GM15510 (cell line): ENCODE measurements around the gene PLCH2.

Experiments used
- POLR2A ChIP-seq: IDR thresholded peaks from 3 replicates; pipeline ENCODE4 v1.6.1; 2011; ENCODE audit warnings: borderline replicate concordance; ENCODE audit not compliant: insufficient read length; ENCODE audit errors: extremely low read depth

Gene PLCH2

DNA sequence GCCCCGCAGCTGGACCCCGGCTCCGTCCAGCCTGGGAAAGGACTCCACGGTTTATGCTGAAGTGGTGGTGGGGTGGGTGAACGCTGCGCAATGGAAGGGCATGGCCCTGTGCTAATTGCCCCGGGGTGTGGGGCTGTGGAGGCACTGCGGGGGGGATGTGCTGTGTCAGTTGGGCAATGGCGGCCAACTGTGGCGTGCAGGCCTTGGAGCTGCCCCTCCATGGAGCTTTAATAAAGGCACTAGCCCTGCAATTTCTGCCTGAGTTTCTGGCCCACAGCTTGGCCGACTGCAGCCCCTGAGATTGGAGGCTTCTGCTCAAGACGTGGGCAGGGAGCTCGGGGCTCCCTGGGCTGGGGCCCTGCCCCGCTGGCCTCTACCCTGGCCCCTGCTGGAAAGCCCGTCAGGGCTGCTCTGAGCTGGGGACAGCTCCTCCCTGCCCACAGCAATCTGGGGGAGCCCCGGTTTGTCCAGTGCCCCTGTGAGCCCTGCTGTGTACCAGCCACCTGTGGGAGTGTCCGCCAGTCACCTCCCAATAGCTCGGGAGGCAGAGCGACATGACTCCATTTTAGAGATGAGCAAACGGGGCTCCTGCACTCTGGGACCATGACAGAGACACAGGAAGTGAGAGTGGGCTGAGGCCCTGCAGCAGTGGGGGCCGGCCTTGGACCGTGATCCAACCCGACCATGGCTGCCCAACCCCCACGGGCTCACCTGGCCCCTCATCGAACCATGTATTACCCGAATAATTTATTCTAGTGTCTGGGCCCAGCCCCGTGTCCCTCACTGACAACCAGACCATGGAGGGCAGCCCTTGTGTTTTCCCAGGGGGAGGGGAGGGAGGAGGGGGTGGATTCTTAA, 71.3 kb downstream of the PLCH2 start:
- TF ChIP-seq POLR2A: peak; percentile 32

DNA sequence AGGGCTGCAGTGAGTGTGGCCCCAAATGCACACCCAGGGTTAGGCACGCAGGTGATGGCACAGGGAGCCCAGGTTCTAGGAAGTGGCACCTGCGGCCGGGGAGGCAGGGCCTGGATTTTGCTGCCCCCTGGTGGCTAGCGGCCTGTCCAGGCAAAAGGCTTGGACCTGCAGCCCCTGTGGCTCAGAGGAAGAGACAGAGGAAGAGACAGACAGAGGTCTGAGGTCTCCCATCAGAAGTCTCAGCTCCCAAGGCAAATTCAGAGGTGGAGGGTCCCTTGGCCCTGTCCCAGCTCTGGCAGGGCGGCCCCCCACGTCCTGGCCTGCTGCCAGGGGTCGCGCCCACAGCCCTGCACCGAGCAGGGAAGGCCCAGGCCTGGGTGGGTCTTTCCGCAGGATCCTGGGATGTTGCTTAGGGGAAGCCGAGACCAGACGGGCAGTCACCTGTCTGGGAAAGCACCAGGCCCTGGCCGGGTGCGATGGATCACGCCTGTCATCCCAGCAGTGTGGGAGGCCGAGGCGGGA, 72.0 kb downstream of the PLCH2 start:
- TF ChIP-seq POLR2A: peak; percentile 24

DNA sequence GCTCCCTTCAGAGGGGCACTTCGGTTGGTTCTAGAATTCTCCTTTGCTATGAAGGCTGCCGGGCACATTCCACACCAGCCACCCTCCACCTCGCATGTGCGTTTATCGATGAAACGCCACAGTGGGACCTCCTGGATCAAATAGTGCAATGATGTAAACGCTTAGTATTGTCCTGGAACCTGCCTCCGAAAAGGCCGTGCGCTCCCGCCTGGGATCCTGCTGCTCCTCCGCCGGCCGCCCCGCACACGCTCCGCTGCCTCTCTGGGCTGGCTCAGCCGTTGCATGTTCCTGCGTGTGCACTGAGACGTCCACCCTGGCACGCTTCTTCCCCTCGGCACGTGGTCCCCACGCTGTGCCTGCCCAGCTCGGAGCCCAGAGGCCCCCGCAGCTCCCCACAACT, 76.1 kb downstream of the PLCH2 start:
- no peak for TF ChIP-seq POLR2A

DNA sequence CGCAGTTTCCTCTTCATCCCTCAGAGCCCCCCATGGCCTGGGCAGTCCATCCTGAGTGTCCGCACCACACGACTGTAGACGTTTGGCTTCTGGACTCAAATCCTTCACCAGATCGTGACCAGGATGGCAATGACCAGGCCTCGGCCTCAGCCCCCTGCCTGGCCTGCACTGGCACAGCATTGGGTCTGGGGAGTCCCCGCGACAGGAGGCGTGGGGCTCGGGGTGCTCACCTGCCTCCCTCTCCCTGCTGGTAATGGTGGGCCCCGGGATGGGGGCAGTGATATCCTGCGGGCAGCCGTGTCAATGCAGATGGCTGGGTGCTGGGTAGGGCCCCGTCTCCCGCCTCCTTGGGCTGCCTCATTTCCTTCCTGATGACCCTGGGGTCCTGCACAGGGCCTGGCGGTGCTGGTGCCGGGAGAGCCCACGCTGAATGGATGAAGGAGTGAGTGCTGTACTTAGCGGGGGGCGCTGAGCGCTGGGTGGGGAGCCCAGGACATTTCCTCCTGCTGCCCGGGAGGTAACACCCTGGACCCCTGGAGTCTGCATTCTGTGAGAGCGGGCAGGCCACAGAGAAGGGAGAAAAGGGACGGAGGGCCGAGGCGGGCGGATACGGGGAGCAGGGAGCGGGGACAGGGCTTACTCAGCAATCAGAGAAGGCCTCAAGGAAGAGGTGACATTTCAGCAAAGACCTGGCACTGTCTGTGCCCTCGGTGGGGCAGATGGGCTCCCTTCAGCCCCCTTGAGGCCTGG, 78.0 kb downstream of the PLCH2 start:
- TF ChIP-seq POLR2A: no peak

DNA sequence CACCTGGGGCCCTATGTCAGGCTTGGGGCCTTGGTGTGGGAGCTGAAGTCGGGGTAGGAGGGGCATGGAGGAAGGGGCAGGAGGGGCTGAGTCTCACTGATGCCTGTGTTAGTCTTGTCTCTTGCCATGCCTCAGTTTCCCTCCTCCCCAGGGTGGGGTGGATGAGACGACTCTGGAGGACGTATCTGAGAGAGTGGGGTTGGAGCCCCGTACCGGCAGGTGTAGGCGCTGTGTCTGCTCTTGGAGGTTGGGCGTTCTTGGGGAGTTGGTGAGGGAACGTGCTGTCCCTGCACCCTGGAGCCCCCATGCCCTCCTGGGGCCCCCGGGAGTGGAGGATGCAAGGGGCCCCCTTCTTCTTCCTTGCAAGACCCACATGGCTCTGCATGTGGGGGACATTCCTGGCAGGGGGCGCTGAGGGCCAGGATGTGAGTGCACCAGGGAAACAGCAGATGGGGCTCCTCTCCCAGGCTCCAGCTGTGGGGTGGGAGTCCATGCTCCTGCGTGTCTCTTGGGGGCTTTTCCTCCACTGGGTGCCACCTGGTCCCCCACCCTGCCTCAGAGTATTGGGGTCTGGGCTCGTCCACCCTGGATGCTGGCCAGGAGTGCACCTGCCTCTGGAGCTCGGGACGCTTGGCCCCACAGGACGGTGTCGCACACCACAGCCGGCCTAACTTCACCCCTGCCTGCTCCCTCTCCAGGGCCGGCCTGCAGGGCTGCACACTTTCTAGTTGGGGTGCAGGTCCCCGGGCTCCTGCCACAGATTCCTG, 78.7 kb downstream of the PLCH2 start:
- TF ChIP-seq POLR2A: no peak
